ENCODE data around the gene ZSCAN16.

Gene ZSCAN16

DNA sequence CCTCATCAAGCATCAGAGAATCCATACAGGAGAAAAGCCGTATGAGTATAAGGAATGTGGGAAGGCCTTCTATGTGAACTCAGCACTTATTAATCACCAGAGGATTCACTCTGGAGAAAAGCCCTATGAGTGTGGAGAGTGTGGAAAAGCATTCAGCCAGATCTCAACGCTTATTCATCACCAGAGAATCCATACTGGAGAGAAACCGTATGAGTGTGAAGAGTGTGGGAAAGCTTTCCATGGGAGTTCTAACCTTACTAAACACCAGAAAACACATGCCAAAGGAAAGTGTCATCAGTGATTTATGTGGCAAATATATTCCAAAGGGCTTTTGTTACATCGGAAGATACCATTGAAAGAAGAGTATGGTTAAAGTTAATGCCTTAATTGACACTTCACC is 42.7 kb downstream of the ZSCAN16 start:
- no peaks in the 10 kb centered on the region for H3K27me3 ChIP-seq (ENCODE audit: insufficient read depth, poor library complexity, severe bottlenecking)
- H3K4me3 ChIP-seq (ENCODE audit: severe bottlenecking): no peak overlapping the region
- H3K27ac ChIP-seq (ENCODE audit: poor library complexity, severe bottlenecking): no peak overlapping the region
- no peaks in the 10 kb centered on the region for H3K4me1 ChIP-seq (ENCODE audit: insufficient read depth, poor library complexity, severe bottlenecking)
- no peak for DNase-seq (ENCODE audit: low spot score)
- H3K9me3 ChIP-seq (ENCODE audit: severe bottlenecking): no peaks in the 10 kb centered on the region
- peak; percentile 79 for ATAC-seq (ENCODE audit: low read depth)
- H3K36me3 ChIP-seq (ENCODE audit: low read depth): no peaks in the 10 kb centered on the region
- no peak for TF ChIP-seq CTCF (IDR thresholded peaks at IDR 0.05; ENCODE audit: poor library complexity, severe bottlenecking)

- Histone ChIP-seq H3K27me3 (ENCODE audit: insufficient read depth, poor library complexity, severe bottlenecking) (no peaks in the 10 kb centered on the region), H3K4me3 (ENCODE audit: severe bottlenecking) (no peak overlapping the region), H3K4me1 (ENCODE audit: insufficient read depth, poor library complexity, severe bottlenecking) (no peaks in the 10 kb centered on the region), H3K27ac (ENCODE audit: poor library complexity, severe bottlenecking) (no peak overlapping the region), H3K9me3 (ENCODE audit: severe bottlenecking) (no peaks in the 10 kb centered on the region), H3K36me3 (ENCODE audit: low read depth) (no peaks in the 10 kb centered on the region)
- no peak for DNase-seq (ENCODE audit: low spot score)
- no peak for ATAC-seq (ENCODE audit: low read depth)
- TF ChIP-seq CTCF (IDR thresholded peaks at IDR 0.05; ENCODE audit: poor library complexity, severe bottlenecking): no peak
Measured at GRCh38 chr6:28167926-28168325, 43.5 kb downstream of the ZSCAN16 start.

GRCh38 chr6:28171271-28171670 is 46.9 kb downstream of the ZSCAN16 start:
- no peaks in the 10 kb centered on the region for H3K36me3 ChIP-seq (ENCODE audit: low read depth)
- H3K4me1 ChIP-seq (ENCODE audit: insufficient read depth, poor library complexity, severe bottlenecking): no peaks in the 10 kb centered on the region
- no peaks in the 10 kb centered on the region for H3K27me3 ChIP-seq (ENCODE audit: insufficient read depth, poor library complexity, severe bottlenecking)
- no peak overlapping the region for H3K4me3 ChIP-seq (ENCODE audit: severe bottlenecking)
- no peaks in the 10 kb centered on the region for H3K9me3 ChIP-seq (ENCODE audit: severe bottlenecking)
- DNase-seq (ENCODE audit: low spot score): no peak
- H3K27ac ChIP-seq (ENCODE audit: poor library complexity, severe bottlenecking): no peak overlapping the region
- no peak for TF ChIP-seq CTCF (IDR thresholded peaks at IDR 0.05; ENCODE audit: poor library complexity, severe bottlenecking)
- no peak for ATAC-seq (ENCODE audit: low read depth)

- Histone ChIP-seq H3K4me3 (ENCODE audit: severe bottlenecking) (no peak overlapping the region), H3K4me1 (ENCODE audit: insufficient read depth, poor library complexity, severe bottlenecking) (no peaks in the 10 kb centered on the region), H3K27me3 (ENCODE audit: insufficient read depth, poor library complexity, severe bottlenecking) (no peaks in the 10 kb centered on the region), H3K36me3 (ENCODE audit: low read depth) (no peaks in the 10 kb centered on the region), H3K9me3 (ENCODE audit: severe bottlenecking) (no peaks in the 10 kb centered on the region), H3K27ac (ENCODE audit: poor library complexity, severe bottlenecking) (no peak overlapping the region)
- ATAC-seq (ENCODE audit: low read depth) (no peak), DNase-seq (ENCODE audit: low spot score) (no peak)
- TF ChIP-seq CTCF (IDR thresholded peaks at IDR 0.05; ENCODE audit: poor library complexity, severe bottlenecking): no peak
Measured at GRCh38 chr6:28172006-28172405, 47.6 kb downstream of the ZSCAN16 start.

- H3K9me3 ChIP-seq (ENCODE audit: severe bottlenecking): no peaks in the 10 kb centered on the region
- TF ChIP-seq CTCF (IDR thresholded peaks at IDR 0.05; ENCODE audit: poor library complexity, severe bottlenecking): no peak
- no peak for ATAC-seq (ENCODE audit: low read depth)
Measured at GRCh38 chr6:28176373-28176772, 52.0 kb downstream of the ZSCAN16 start.

More at GRCh38 chr6:28176373-28176772, 52.0 kb downstream of the ZSCAN16 start:
- H3K4me1 ChIP-seq (ENCODE audit: insufficient read depth, poor library complexity, severe bottlenecking): no peaks in the 10 kb centered on the region
- no peak for DNase-seq (ENCODE audit: low spot score)
- no peaks in the 10 kb centered on the region for H3K36me3 ChIP-seq (ENCODE audit: low read depth)
- no peaks in the 10 kb centered on the region for H3K27me3 ChIP-seq (ENCODE audit: insufficient read depth, poor library complexity, severe bottlenecking)
- H3K27ac ChIP-seq (ENCODE audit: poor library complexity, severe bottlenecking): no peak overlapping the region
- no peak overlapping the region for H3K4me3 ChIP-seq (ENCODE audit: severe bottlenecking)
